IMR-90 (cell line): ENCODE results near the gene TEX11. TPM values are rescaled to one million over a fixed set of nuclear protein-coding genes. Genes with fewer than 3 reads are reported as not detected.

ENCODE experiments used
- ATAC-seq: fragments of 200-7000 bp; cut with Tn5 transposase; 2 replicates; pipeline ENCODE4 v1.9.1; 2020; ENCODE audit warnings: low read depth, mild to moderate bottlenecking, moderate library complexity
- BruUV-seq: library from RNA; stranded (reverse); fragments of 400-500 nt; replicated peaks from 2 replicates; lab custom pipeline; 2021; lab: Mats Ljungman, UMichigan
- CTCF ChIA-PET: fragments of 300-600 bp; formaldehyde crosslinking; extraction: SDS; loops from one replicate; lab custom pipeline; 2021; ENCODE audit warnings: antibody characterized with exemption; lab: Yijun Ruan, JAX
- POLR2A ChIA-PET: fragments of 300-600 bp; sonication (Branson Sonifier 250); formaldehyde crosslinking; loops from one replicate; lab custom pipeline; 2022; ENCODE audit warnings: antibody characterized with exemption; ENCODE audit not compliant: unreplicated experiment; lab: Charles Lee
- DNase-seq: peaks from one replicate; pipeline ENCODE4 v3.0.0; 2013
- H2AFZ ChIP-seq: replicated peaks from 2 replicates; pipeline ENCODE3; 2013; ENCODE audit warnings: low read length, mild to moderate bottlenecking; ENCODE audit not compliant: poor library complexity
- H2AK5ac ChIP-seq: 2 replicates; pipeline ENCODE4 v1.6.1; 2013; ENCODE audit warnings: low read depth, low read length, inconsistent platforms
- H2AK9ac ChIP-seq: replicated peaks from 2 replicates; pipeline ENCODE3; 2013; ENCODE audit warnings: mild to moderate bottlenecking, low read depth, low read length, moderate library complexity; ENCODE audit not compliant: poor library complexity
- H2BK120ac ChIP-seq: 2 replicates; pipeline ENCODE4 v1.6.1; 2013; ENCODE audit warnings: low read depth, low read length, inconsistent platforms
- H2BK15ac ChIP-seq: 3 replicates; pipeline ENCODE4 v1.6.1; 2013; ENCODE audit warnings: low read depth, low read length, inconsistent platforms
- H2BK20ac ChIP-seq: 2 replicates; pipeline ENCODE4 v1.6.1; 2013; ENCODE audit warnings: low read depth, mild to moderate bottlenecking, inconsistent platforms, low read length, moderate library complexity
- H2BK5ac ChIP-seq: 2 replicates; pipeline ENCODE4 v1.6.1; 2013; ENCODE audit warnings: mild to moderate bottlenecking, low read depth, low read length, inconsistent platforms; ENCODE audit not compliant: poor library complexity, severe bottlenecking
- H3K14ac ChIP-seq: replicated peaks from 2 replicates; pipeline ENCODE4 v1.6.1; 2013; ENCODE audit warnings: low read depth, low read length, inconsistent platforms
- H3K18ac ChIP-seq: 2 replicates; pipeline ENCODE4 v1.6.1; 2013; ENCODE audit warnings: low read depth, low read length, control low read depth
- H3K23ac ChIP-seq: 2 replicates; pipeline ENCODE4 v1.6.1; 2013; ENCODE audit warnings: low read depth, low read length, inconsistent platforms
- H3K27ac ChIP-seq: 2 replicates; pipeline ENCODE4 v1.5.1; 2013; ENCODE audit warnings: mild to moderate bottlenecking, control low read depth, low read length; ENCODE audit not compliant: insufficient read depth
- H3K27me3 ChIP-seq: 2 replicates; pipeline ENCODE4 v1.6.1; 2013; ENCODE audit warnings: low read length; ENCODE audit not compliant: control insufficient read depth, insufficient read depth
- H3K36me3 ChIP-seq: 2 replicates; pipeline ENCODE4 v1.6.1; 2013; ENCODE audit warnings: low read length, mixed read lengths; ENCODE audit not compliant: control insufficient read depth, insufficient read depth
- H3K4ac ChIP-seq: 2 replicates; pipeline ENCODE4 v1.6.1; 2013; ENCODE audit warnings: low read depth, low read length, inconsistent platforms
- H3K4me1 ChIP-seq: 2 replicates; pipeline ENCODE4 v1.6.1; 2013; ENCODE audit warnings: low read length, mixed read lengths; ENCODE audit not compliant: control insufficient read depth, insufficient read depth
- H3K4me2 ChIP-seq: 2 replicates; pipeline ENCODE4 v1.6.1; 2013; ENCODE audit warnings: low read depth, mild to moderate bottlenecking, control low read depth, low read length, moderate library complexity
- H3K4me3 ChIP-seq: 2 replicates; pipeline ENCODE4 v1.5.1; 2013; ENCODE audit warnings: low read depth, mild to moderate bottlenecking, control low read depth, low read length, moderate library complexity; ENCODE audit not compliant: insufficient read depth
- H3K56ac ChIP-seq: 2 replicates; pipeline ENCODE4 v1.6.1; 2013; ENCODE audit warnings: low read length, inconsistent platforms; ENCODE audit not compliant: insufficient read depth; ENCODE audit errors: extremely low read depth
- H3K79me1 ChIP-seq, 2 experiments: 2 replicates each; pipeline ENCODE4 v1.6.1; 2013; ENCODE audit warnings: low read length in 2 of 2, inconsistent platforms in 1 of 2, low read depth in 1 of 2
- H3K9ac ChIP-seq: 2 replicates; pipeline ENCODE4 v1.6.1; 2013; ENCODE audit warnings: low read depth, low read length, control low read depth
- H3K9me1 ChIP-seq: 2 replicates; pipeline ENCODE4 v1.6.1; 2013; ENCODE audit warnings: low read length, inconsistent platforms; ENCODE audit not compliant: insufficient read depth
- H3K9me3 ChIP-seq: 2 replicates; pipeline ENCODE4 v1.6.1; 2013; ENCODE audit warnings: low read length; ENCODE audit not compliant: control insufficient read depth, insufficient read depth
- H4K20me1 ChIP-seq: 2 replicates; pipeline ENCODE4 v1.6.1; 2013; ENCODE audit warnings: low read length, inconsistent platforms; ENCODE audit not compliant: insufficient read depth
- H4K5ac ChIP-seq: 2 replicates; pipeline ENCODE4 v1.6.1; 2013; ENCODE audit warnings: mild to moderate bottlenecking, low read depth, low read length, control low read depth
- H4K8ac ChIP-seq, 2 experiments: 2 replicates each; pipeline ENCODE4 v1.6.1; 2013; ENCODE audit warnings: low read depth in 2 of 2, low read length in 2 of 2, control low read depth in 1 of 2, inconsistent platforms in 1 of 2
- H4K91ac ChIP-seq: 2 replicates; pipeline ENCODE4 v1.6.1; 2013; ENCODE audit warnings: low read depth, low read length, inconsistent platforms; ENCODE audit not compliant: insufficient read depth
- CEBPB ChIP-seq: IDR thresholded peaks from 2 replicates; pipeline ENCODE4 v1.6.1; 2012; ENCODE audit warnings: low read depth, low read length, improper control_type of control experiment
- FOS ChIP-seq: fragments of 150-350 bp; IDR thresholded peaks from 2 replicates; pipeline ENCODE4 v1.6.1; 2016; ENCODE audit warnings: low read depth, low read length
- MAZ ChIP-seq: IDR thresholded peaks from 2 replicates; pipeline ENCODE4 v1.6.1; 2012; ENCODE audit warnings: low read depth, mild to moderate bottlenecking, low read length, improper control_type of control experiment, moderate library complexity, borderline replicate concordance
- MXI1 ChIP-seq: IDR thresholded peaks from 2 replicates; pipeline ENCODE4 v1.6.1; 2012; ENCODE audit warnings: low read depth, mild to moderate bottlenecking, low read length, moderate library complexity, borderline replicate concordance
- NFE2L2 ChIP-seq: fragments of 150-350 bp; IDR thresholded peaks from 2 replicates; pipeline ENCODE4 v1.6.1; 2016; ENCODE audit warnings: low read depth, mild to moderate bottlenecking, low read length
- RCOR1 ChIP-seq: IDR thresholded peaks from 2 replicates; pipeline ENCODE4 v1.6.1; 2012; ENCODE audit warnings: mild to moderate bottlenecking, low read length, improper control_type of control experiment; ENCODE audit not compliant: insufficient replicate concordance
- RFX5 ChIP-seq: IDR thresholded peaks from 2 replicates; pipeline ENCODE4 v1.8.0; 2012; ENCODE audit warnings: low read depth, mild to moderate bottlenecking, low read length, moderate library complexity
- SMC3 ChIP-seq: fragments of 150-350 bp; IDR thresholded peaks from 2 replicates; pipeline ENCODE4 v1.6.1; 2016; ENCODE audit warnings: low read depth, mild to moderate bottlenecking, antibody characterized with exemption, low read length, moderate library complexity
- USF2 ChIP-seq: fragments of 150-350 bp; IDR thresholded peaks from 2 replicates; pipeline ENCODE4 v1.6.1; 2017; ENCODE audit warnings: mild to moderate bottlenecking, antibody characterized with exemption, low read length, low read depth
- WGBS, 2 experiments: methylation state at CpG; one replicate each; pipeline versions ENCODE4 v1.1.5 to v1.1.7; 2013; ENCODE audit warnings: missing lambda C conversion rate in 2 of 2; ENCODE audit not compliant: insufficient read length in 1 of 2; ENCODE audit errors: extremely low coverage in 2 of 2; 5-methylcytosine and 5-hydroxymethylcytosine counted together
- dilution Hi-C: fragments of 300-500 bp; cut with HindIII; formaldehyde crosslinking; loops from one replicate; pipeline ENCODE4 v1.14.3; 2018; ENCODE audit warnings: low sequenced_read_pairs; ENCODE audit not compliant: unreplicated experiment
- in situ Hi-C: fragments of 300-500 bp; cut with MboI; formaldehyde crosslinking; loops from 3 replicates; pipeline ENCODE4 v1.14.3; 2019; ENCODE audit warnings: low sequenced_read_pairs, inconsistent platforms, mixed read lengths
- intact Hi-C: fragments of 100-400 bp; cut with micrococcal nuclease; formaldehyde crosslinking; loops from 2 replicates; pipeline ENCODE4 v1.10.0; 2022
- polyA plus RNA-seq, 3 experiments: library from polyadenylated mRNA; depleted of rRNA; stranded (reverse); fragments of >200 nt; gene quantifications; 2 replicates each; pipeline ENCODE4 v1.2.3, GENCODE V29; 2012; ENCODE audit warnings: low replicate concordance in 1 of 3
- total RNA-seq: library from RNA; depleted of rRNA; stranded (reverse); fragments of >200 nt; gene quantifications from 2 replicates; pipeline ENCODE4 v1.2.3, GENCODE V29; 2012
- TF ChIP-seq, protein P1 (sequence below): conservative IDR thresholded peaks from 2 replicates; pipeline ENCODE4 v1.5.1; 2012; ENCODE audit warnings: mild to moderate bottlenecking, low read depth, low read length, improper control_type of control experiment

The TEX11 gene
- total and polyA plus RNA-seq, 2 of the 4 experiments (the other 2 are of a cell fraction) = not detected

GRCh38 chrX:70720721-70721120, 187.8 kb downstream of the TEX11 start:
- Histone ChIP-seq H3K9ac (no peak overlapping the region), H3K18ac (no peak overlapping the region), H3K9me3 (no peaks in the 10 kb centered on the region), H2AK9ac (no peak overlapping the region), H3K14ac (no peak overlapping the region), H4K91ac (no peak overlapping the region), H3K4me2 (no peak overlapping the region), H3K9me1 (no peaks in the 10 kb centered on the region), H2BK20ac (no peak overlapping the region), H4K8ac (no peak overlapping the region), H3K56ac (no peak overlapping the region), H3K27ac (no peak overlapping the region), H3K79me1 (no peaks in the 10 kb centered on the region), H4K5ac (no peak overlapping the region), H2BK120ac (no peak overlapping the region), H3K4ac (no peak overlapping the region), H2AK5ac (no peak overlapping the region), H3K4me1 (no peaks in the 10 kb centered on the region), H3K4me3 (no peak overlapping the region), H2BK15ac (no peak overlapping the region), H3K23ac (no peak overlapping the region), H3K36me3 (no peaks in the 10 kb centered on the region), H3K27me3 (no peaks in the 10 kb centered on the region), H2BK5ac (no peak overlapping the region), H2AFZ (no peak overlapping the region), H4K20me1 (no peaks in the 10 kb centered on the region)
- no CpG with 5 or more reads among the region's 2 CpGs for WGBS, 2 experiments
- ATAC-seq = no peak
- CTCF ChIA-PET = no interaction called here
- TF ChIP-seq RFX5 = no peak
- TF ChIP-seq CEBPB = no peak
- no peak for TF ChIP-seq USF2
- no peak for TF ChIP-seq RCOR1
- TF ChIP-seq SMC3 = no peak
- TF ChIP-seq, protein P1, sequence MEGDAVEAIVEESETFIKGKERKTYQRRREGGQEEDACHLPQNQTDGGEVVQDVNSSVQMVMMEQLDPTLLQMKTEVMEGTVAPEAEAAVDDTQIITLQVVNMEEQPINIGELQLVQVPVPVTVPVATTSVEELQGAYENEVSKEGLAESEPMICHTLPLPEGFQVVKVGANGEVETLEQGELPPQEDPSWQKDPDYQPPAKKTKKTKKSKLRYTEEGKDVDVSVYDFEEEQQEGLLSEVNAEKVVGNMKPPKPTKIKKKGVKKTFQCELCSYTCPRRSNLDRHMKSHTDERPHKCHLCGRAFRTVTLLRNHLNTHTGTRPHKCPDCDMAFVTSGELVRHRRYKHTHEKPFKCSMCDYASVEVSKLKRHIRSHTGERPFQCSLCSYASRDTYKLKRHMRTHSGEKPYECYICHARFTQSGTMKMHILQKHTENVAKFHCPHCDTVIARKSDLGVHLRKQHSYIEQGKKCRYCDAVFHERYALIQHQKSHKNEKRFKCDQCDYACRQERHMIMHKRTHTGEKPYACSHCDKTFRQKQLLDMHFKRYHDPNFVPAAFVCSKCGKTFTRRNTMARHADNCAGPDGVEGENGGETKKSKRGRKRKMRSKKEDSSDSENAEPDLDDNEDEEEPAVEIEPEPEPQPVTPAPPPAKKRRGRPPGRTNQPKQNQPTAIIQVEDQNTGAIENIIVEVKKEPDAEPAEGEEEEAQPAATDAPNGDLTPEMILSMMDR = no peak
- no peak for TF ChIP-seq MAZ
- TF ChIP-seq NFE2L2 = no peak
- TF ChIP-seq FOS = no peak
- no peak for TF ChIP-seq MXI1
- intact Hi-C loops = no loop called here
- POLR2A ChIA-PET = no interaction called here
- DNase-seq = no peak
- dilution Hi-C loops = no loop called here
- BruUV-seq = no TSS peak
- in situ Hi-C loops = no loop called here
